HAP-1 (cell line): ENCODE measurements around the gene PRKCB.
"Not testable (repeated sequence)": the region's sequence is repeated elsewhere in the genome, so short reads cannot be mapped to it uniquely, and the experiment has no call there.

ENCODE experiments used
- DNase-seq, 2 experiments: peaks; one replicate each; pipeline ENCODE4 v3.0.0-alpha.2; 2016 to 2020; ENCODE audit warnings: low spot score in 2 of 2
- H3K27me3 ChIP-seq: fragments of 250-450 bp; sonication (Bioruptor Pico); 2 replicates; pipeline ENCODE4 v1.5.1; 2020; ENCODE audit warnings: low read depth, mild to moderate bottlenecking, moderate library complexity
- H3K36me3 ChIP-seq: fragments of 250-450 bp; sonication (Bioruptor Pico); replicated peaks from 2 replicates; pipeline ENCODE4 v1.5.1; 2020; ENCODE audit warnings: mild to moderate bottlenecking
- H3K4me1 ChIP-seq: fragments of 250-450 bp; sonication (Bioruptor Pico); 2 replicates; pipeline ENCODE4 v1.5.1; 2020; ENCODE audit warnings: mild to moderate bottlenecking
- H3K4me3 ChIP-seq: fragments of 250-450 bp; sonication (Bioruptor Pico); 2 replicates; pipeline ENCODE4 v1.5.1; 2020; ENCODE audit warnings: mild to moderate bottlenecking, moderate library complexity
- H3K9me3 ChIP-seq: fragments of 250-450 bp; sonication (Bioruptor Pico); 2 replicates; pipeline ENCODE4 v1.5.1; 2020; ENCODE audit warnings: mild to moderate bottlenecking, moderate library complexity
- in situ Hi-C: fragments of 300-500 bp; cut with MboI; formaldehyde crosslinking; loops from 3 replicates; pipeline ENCODE4 v1.14.3; 2020; ENCODE audit warnings: low sequenced_read_pairs, inconsistent platforms, mixed read lengths

Gene PRKCB

DNA sequence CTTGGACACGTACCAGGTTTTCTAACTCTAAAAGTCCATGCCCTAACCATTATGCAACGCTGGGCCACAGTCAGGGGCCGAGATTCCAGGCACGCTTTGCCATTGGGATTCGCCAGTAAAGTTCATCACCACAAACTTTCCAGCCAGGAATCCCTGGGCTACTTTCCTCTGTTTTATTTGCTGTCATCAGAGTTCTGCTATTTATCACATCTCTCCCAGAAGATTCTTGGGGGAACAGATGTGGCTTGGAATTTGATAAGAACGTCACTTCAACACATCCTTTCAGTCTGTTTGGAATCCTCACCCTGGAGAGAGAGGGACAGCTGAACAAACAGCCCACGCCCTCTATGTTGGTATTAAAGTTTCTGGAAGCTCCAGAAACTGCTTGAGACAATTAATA lies 310.7 kb downstream of the PRKCB start:
- DNase-seq, result no peak
- in situ Hi-C loops, result no loop called here
- no peaks in the 10 kb centered on the region for H3K4me1 ChIP-seq
- no peak overlapping the region for H3K4me3 ChIP-seq
- H3K9me3 ChIP-seq, result no peaks in the 10 kb centered on the region
- no peaks in the 10 kb centered on the region for H3K36me3 ChIP-seq
- no peaks in the 10 kb centered on the region for H3K27me3 ChIP-seq

GRCh38 chr16:24149102-24149501 lies 313.3 kb downstream of the PRKCB start:
- in situ Hi-C loops, result no loop called here
- no peaks in the 10 kb centered on the region for H3K27me3 ChIP-seq
- no peaks in the 10 kb centered on the region for H3K36me3 ChIP-seq
- H3K4me1 ChIP-seq, result no peaks in the 10 kb centered on the region
- H3K4me3 ChIP-seq, result no peak overlapping the region
- no peak for DNase-seq
- H3K9me3 ChIP-seq, result no peaks in the 10 kb centered on the region

DNA sequence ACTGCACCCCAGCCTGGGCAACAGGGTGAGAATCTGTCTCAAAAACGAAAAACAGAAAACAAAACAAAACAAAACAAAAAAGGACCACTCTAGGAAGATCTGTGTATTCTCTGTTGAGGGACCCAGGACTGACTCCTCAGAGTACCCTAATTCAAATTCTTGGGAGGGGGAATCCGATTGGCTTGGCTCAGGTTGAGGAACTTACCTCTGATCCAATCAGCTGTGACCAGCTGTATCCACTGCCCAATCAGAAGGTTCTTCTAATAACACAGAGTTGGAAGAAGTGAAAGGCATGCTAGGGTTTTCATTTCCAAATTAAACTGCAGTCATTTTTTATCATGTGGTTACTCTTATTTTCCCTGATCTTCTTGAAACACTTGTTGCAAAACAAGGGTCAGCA lies 314.5 kb downstream of the PRKCB start:
- H3K4me3 ChIP-seq, result no peak overlapping the region
- in situ Hi-C loops, result no loop called here
- H3K4me1 ChIP-seq, result no peaks in the 10 kb centered on the region
- no peak for DNase-seq
- no peaks in the 10 kb centered on the region for H3K9me3 ChIP-seq
- no peaks in the 10 kb centered on the region for H3K27me3 ChIP-seq
- no peaks in the 10 kb centered on the region for H3K36me3 ChIP-seq

DNA sequence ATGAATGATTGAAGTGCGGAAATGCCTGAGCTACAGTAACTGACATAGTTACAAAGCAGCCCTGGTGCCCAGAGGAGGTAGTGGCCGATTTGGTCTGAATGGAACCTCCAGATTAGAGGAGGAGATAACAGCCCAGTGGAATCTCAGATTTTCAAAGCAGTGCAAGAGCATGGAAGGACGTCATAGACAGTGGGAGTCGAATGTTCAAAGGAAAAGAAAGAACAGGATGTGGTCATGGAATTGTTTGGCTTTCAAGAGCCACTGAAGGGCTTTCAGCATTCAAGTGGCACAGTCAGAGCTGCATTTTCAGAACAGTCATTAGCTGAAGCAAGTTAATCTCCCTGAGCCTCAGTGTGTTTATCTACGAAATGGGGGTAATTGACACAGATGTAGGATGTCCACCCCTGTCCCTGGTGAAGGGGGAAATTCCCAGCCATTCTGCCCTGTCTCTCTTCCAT lies 315.7 kb downstream of the PRKCB start:
- no peaks in the 10 kb centered on the region for H3K27me3 ChIP-seq
- in situ Hi-C loops, result no loop called here
- no peak overlapping the region for H3K4me3 ChIP-seq
- H3K4me1 ChIP-seq, result no peaks in the 10 kb centered on the region
- DNase-seq, result no peak
- no peaks in the 10 kb centered on the region for H3K9me3 ChIP-seq
- H3K36me3 ChIP-seq, result no peaks in the 10 kb centered on the region

- H3K27me3 ChIP-seq, H3K4me3 ChIP-seq, DNase-seq, H3K36me3 ChIP-seq, H3K9me3 ChIP-seq, H3K4me1 ChIP-seq, in situ Hi-C loops: not testable (repeated sequence)
These were observed 316.3 kb downstream of the PRKCB start for GRCh38 chr16:24152048-24152447.

DNA sequence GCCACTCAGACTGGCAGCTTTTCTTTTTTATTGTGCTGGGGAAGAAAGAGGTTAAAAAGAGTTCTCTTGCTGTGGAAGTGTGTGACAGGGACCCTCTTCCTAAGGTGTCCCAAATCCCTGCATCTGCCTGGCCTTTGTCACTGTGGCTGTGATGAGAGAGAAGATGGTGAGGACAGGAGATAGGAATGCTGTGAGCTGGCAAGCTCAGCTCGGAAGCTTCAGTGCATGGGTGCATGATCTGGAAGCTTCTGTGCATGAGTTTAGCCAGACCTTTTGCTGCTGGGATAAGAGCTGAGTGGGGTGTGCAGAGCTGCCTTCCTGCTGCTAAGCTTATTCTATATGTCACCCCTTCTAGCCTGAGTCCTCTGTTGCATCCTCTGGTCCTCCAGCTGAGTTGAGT lies 317.0 kb downstream of the PRKCB start:
- in situ Hi-C loops, result no loop called here
- Histone ChIP-seq H3K36me3 (no peaks in the 10 kb centered on the region), H3K4me1 (no peaks in the 10 kb centered on the region), H3K9me3 (no peaks in the 10 kb centered on the region), H3K27me3 (no peaks in the 10 kb centered on the region), H3K4me3 (no peak overlapping the region)
- no peak for DNase-seq

GRCh38 chr16:24156777-24157176 lies 321.0 kb downstream of the PRKCB start:
- H3K9me3 ChIP-seq, result no peaks in the 10 kb centered on the region
- no peak for DNase-seq
- no peak overlapping the region for H3K4me3 ChIP-seq
- no peaks in the 10 kb centered on the region for H3K36me3 ChIP-seq
- H3K27me3 ChIP-seq, result no peaks in the 10 kb centered on the region
- H3K4me1 ChIP-seq, result no peaks in the 10 kb centered on the region
- in situ Hi-C loops, result no loop called here

DNA sequence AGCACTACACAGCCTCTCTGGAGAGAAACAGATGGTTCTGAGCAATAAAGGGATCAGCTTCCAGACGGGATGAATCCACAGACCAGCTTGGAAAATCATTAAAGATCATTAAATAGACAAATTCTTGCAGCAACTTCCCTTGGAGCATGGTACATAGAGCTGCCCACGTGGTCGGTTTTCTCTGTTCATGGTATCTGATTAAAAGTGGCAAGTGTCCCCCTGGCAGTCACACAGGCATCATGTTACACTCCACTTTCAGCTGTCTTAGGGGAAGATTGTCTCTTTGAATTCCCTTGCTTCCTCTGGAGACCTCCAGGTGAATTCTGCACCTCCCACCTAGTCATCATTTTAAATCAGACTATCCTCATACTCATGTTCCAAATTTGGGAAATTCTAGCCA lies 328.2 kb downstream of the PRKCB start:
- in situ Hi-C loops, result no loop called here
- no peaks in the 10 kb centered on the region for H3K9me3 ChIP-seq
- no peaks in the 10 kb centered on the region for H3K4me1 ChIP-seq
- H3K27me3 ChIP-seq, result no peaks in the 10 kb centered on the region
- DNase-seq, result no peak
- H3K4me3 ChIP-seq, result no peak overlapping the region
- H3K36me3 ChIP-seq, result no peaks in the 10 kb centered on the region

DNA sequence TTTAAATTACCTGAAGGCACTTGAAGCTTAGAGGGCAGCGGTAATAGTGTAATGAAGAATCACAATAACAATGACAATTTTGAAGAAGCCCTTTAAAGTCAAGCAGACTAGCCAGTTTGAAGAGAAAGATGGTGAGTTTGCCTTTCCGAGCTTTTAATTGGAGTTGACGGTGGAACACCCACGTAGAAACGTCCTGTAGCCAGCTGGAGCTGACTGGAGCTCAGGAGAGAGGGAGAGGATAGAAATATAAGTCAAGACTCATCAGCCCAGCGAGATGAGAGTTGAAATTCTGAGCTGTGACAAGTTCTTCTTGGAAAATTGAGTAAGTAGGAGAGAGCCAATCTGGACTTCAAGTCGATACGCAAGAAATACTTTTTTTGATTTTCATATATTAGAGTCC lies 328.6 kb downstream of the PRKCB start:
- in situ Hi-C loops, result no loop called here
- no peaks in the 10 kb centered on the region for H3K27me3 ChIP-seq
- no peaks in the 10 kb centered on the region for H3K9me3 ChIP-seq
- H3K4me3 ChIP-seq, result no peak overlapping the region
- no peak for DNase-seq
- no peaks in the 10 kb centered on the region for H3K36me3 ChIP-seq
- no peaks in the 10 kb centered on the region for H3K4me1 ChIP-seq

DNA sequence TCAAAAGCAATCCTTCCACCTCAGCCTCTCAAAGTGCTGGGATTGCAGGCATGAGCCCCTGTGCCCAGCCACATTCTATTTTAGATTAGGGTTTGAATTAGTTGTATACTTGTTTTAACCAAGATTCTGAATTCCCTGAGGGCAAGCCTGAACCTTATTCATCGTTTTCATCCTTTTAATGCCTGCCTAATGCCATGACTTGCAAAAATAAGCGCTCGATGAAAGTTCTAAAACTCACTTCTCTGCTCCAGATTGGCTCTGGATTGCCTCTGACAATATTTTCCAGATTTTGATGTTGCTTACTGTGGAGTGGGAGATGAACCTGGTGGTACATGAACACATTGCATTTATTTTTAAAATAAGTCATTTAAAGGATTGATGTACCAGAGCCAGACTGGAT lies 329.5 kb downstream of the PRKCB start:
- Histone ChIP-seq H3K4me1 (no peaks in the 10 kb centered on the region), H3K9me3 (no peaks in the 10 kb centered on the region), H3K27me3 (no peaks in the 10 kb centered on the region), H3K36me3 (no peaks in the 10 kb centered on the region), H3K4me3 (no peak overlapping the region)
- DNase-seq, result no peak
- in situ Hi-C loops, result no loop called here

DNA sequence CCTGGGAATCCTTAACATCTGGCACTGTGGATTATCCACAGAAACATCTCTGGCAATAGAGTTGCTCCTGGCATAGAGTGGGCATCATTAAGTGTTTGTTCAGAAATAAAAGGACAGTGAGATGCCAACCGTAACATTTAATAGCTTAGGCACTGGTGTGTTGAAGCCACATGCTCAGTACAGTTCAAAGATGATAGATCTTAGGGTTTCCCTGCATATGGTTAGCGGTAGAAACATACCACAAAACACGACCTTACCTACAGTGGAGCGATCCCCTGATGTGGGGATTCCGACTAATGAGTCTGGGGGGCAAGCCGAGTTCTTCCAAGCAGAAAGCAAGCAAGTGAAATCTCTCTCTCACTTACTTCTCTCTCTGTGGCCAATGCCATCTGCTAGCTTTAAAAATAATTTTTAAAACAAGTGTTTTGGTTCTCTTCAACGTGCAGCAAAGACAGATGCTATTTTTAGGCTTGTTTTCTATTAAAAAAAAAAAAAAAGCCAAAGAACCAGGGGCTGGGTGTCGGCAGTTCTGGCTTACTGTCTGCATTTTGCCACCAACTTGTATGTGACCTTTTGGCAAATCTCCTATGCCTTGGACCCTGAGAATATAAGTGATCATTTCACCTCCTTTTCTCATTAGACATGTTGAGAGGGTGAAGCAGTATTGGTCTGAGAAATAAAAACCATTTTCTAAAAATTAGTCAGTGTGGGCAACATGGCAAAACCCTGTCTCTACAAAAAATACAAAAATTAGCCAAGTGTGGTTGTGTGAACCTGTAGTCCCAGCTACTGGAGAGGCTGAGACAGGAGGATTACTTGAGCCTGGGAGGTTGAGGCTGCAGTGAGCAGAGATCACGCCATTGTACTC lies 331.1 kb downstream of the PRKCB start:
- in situ Hi-C loops, result no loop called here
- no peaks in the 10 kb centered on the region for H3K36me3 ChIP-seq
- H3K27me3 ChIP-seq, result no peaks in the 10 kb centered on the region
- no peak for DNase-seq
- H3K4me1 ChIP-seq, result no peaks in the 10 kb centered on the region
- H3K4me3 ChIP-seq, result no peak overlapping the region
- no peaks in the 10 kb centered on the region for H3K9me3 ChIP-seq

DNA sequence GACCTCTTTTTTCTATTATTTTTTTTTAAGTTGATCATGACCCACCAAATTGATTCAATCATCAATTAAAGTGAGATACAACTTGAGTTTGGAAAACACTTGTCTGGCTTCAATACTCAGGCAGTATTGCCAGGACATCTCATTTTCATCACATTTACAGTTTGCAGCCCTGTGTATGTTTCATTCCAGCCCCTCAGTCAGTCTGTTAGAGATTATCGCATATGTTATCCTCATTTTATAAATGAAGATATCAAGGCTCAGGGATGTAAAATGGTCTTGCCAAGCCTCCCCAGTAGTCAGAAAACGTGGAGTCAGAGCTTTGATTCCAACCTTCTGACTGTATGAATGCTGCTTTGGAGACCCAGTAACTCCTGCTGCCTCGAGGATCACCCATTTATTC lies 333.1 kb downstream of the PRKCB start:
- Histone ChIP-seq H3K27me3 (no peaks in the 10 kb centered on the region), H3K9me3 (no peaks in the 10 kb centered on the region), H3K36me3 (no peaks in the 10 kb centered on the region), H3K4me3 (no peak overlapping the region), H3K4me1 (no peaks in the 10 kb centered on the region)
- no peak for DNase-seq
- in situ Hi-C loops, result no loop called here

- DNase-seq, result no peak
- H3K9me3 ChIP-seq, result no peaks in the 10 kb centered on the region
- H3K4me3 ChIP-seq, result no peak overlapping the region
- H3K36me3 ChIP-seq, result no peaks in the 10 kb centered on the region
- in situ Hi-C loops, result no loop called here
- H3K27me3 ChIP-seq, result no peaks in the 10 kb centered on the region
- no peaks in the 10 kb centered on the region for H3K4me1 ChIP-seq
These were observed 334.6 kb downstream of the PRKCB start for GRCh38 chr16:24170407-24170806.

DNA sequence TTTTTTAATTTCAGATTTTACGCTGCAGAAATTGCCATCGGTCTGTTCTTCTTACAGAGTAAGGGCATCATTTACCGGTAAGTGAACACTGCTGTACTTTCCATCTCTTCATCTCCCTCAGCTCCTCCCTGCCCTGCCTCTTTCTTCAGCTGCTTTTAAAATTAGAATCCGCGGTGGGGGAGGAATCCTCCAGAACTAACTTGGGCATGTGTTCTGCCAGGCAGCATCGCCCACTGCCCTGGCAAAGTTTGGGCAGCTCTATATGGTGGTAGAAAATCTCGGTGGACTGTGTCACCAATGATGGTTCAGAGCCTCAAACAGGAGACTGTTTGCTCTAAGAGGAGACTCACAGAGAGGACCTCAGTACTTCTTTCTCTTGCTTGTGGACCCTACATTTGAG lies 338.7 kb downstream of the PRKCB start:
- H3K27me3 ChIP-seq, result no peaks in the 10 kb centered on the region
- H3K4me1 ChIP-seq, result no peaks in the 10 kb centered on the region
- in situ Hi-C loops, result no loop called here
- H3K9me3 ChIP-seq, result no peaks in the 10 kb centered on the region
- no peaks in the 10 kb centered on the region for H3K36me3 ChIP-seq
- DNase-seq, result no peak
- no peak overlapping the region for H3K4me3 ChIP-seq

- in situ Hi-C loops, result no loop called here
- no peaks in the 10 kb centered on the region for H3K4me1 ChIP-seq
- H3K4me3 ChIP-seq, result no peak overlapping the region
- H3K27me3 ChIP-seq, result no peaks in the 10 kb centered on the region
- no peaks in the 10 kb centered on the region for H3K36me3 ChIP-seq
- no peak for DNase-seq
- no peaks in the 10 kb centered on the region for H3K9me3 ChIP-seq
These were observed 339.2 kb downstream of the PRKCB start for GRCh38 chr16:24174957-24175356.
